ENCODE data around the gene SERPINB10.

SERPINB10 gene

GRCh38 chr18:63963615-63964256, 56.0 kb downstream of the SERPINB10 start:
- peak; percentile 74 for DNase-seq (ENCODE audit: low read depth)
- no peak for TF ChIP-seq MYC (IDR thresholded peaks at IDR 0.05; ENCODE audit: low read depth, low read length)
- peak; percentile 94 for TF ChIP-seq CTCF (IDR thresholded peaks at IDR 0.05; ENCODE audit: low read depth, low read length)
- no peak overlapping the region for H3K4me3 ChIP-seq (ENCODE audit: low read depth, low read length)

DNA sequence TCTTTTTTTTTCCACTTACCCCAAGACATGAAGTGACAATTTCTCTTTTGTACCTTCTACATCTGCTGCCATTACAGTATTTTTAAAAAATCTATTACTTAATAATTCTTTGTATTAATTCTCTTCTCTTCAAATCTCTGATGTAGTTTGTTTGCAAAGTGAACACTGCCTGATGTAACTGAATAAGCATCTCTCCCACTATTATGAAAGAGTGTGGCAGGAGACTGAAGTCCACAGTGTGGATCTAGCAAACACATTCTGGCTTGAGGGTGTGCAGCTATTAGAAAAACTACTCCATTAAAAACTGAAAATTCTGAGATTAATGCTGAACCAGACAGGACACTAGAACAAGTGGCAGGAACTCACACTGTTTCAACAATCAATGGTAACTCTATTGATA, 57.1 kb downstream of the SERPINB10 start:
- TF ChIP-seq POLR2A (IDR thresholded peaks at IDR 0.05; ENCODE audit: extremely low read depth, insufficient read length): no peak
- no peak for TF ChIP-seq MYC (IDR thresholded peaks at IDR 0.05; ENCODE audit: low read depth, low read length)
- TF ChIP-seq CTCF (IDR thresholded peaks at IDR 0.05; ENCODE audit: low read depth, low read length): no peak
- TF ChIP-seq, protein P1, sequence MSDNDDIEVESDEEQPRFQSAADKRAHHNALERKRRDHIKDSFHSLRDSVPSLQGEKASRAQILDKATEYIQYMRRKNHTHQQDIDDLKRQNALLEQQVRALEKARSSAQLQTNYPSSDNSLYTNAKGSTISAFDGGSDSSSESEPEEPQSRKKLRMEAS (IDR thresholded peaks at IDR 0.05; ENCODE audit: low read depth, low read length): no peak
- no peak overlapping the region for H3K4me3 ChIP-seq (ENCODE audit: low read depth, low read length)
- DNase-seq (ENCODE audit: low read depth): no peak

DNA sequence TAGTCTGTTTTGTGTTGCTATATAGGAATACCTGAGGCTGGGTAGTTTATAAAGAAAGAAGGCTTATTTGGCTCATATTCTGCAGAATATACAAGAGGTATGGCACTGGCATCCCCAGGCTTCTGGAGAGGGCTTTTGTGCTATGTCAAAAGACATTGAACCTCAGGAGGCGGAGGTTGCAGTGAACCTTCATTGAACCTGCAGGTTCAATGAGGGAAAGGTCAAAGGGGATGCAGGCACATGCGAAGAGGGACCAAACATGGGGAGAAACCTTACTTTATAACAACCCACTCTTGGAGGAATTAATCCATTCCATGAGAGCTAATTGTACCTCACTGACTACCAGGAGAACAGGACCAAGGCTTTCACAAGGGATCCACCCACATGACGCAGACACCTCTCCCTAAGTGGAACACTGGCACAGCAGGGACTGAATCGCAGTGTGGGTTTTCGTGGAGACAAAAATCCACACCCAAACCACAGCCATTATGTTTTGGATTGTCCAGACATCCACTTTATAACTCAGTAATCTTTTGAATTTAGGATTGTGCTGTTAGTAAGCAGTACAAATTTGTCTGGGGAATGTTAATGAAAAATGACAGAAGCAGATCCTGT, 58.1 kb downstream of the SERPINB10 start:
- no peak overlapping the region for H3K4me3 ChIP-seq (ENCODE audit: low read depth, low read length)
- TF ChIP-seq, protein P1 (IDR thresholded peaks at IDR 0.05; ENCODE audit: low read depth, low read length): no peak
- no peak for TF ChIP-seq POLR2A (IDR thresholded peaks at IDR 0.05; ENCODE audit: extremely low read depth, insufficient read length)
- no peak for TF ChIP-seq CTCF (IDR thresholded peaks at IDR 0.05; ENCODE audit: low read depth, low read length)
- no peak for TF ChIP-seq MYC (IDR thresholded peaks at IDR 0.05; ENCODE audit: low read depth, low read length)
- DNase-seq (ENCODE audit: low read depth): no peak

DNA sequence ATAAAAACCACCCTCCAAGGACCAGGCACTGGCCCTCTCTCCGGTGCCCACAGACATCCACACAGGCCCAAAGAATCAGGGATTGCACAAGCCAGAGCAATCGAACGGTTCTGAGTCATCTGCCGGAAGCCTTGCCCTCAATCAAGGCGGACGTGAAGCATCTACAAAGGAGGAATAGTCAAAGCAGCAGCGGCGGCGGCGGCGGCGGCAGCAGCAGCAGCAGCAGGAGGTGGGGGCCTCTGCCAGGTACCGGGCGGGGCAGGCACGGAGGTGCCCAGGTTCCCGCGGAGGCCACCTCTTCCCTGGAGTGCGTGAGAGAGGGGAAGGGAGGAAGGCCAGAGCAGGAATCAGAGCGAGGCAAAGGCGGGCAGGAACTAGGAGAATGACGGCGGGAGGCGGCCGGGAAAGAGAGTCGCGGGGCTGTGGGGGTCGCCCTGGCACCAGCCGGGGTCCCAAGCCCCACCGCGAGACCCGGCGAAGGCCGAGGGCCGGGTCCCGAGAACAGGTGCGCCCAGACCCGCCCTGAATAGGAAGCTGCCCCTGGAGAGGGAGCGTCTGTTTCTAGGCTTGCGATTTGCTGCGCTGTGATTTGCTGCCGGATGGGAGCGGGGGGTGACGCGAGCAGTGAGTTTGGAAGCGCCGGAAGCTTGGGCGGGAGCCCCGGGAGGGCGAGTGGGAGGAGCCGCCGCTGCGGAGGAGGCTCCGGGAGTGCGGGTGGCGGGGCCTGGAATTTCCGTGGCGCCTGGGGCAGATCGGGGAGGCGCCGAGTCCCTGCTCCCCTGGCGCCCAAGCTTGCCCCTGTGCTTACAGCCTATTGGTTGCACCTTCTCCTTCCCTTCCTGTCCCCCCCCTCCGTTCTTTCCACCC, 62.4 kb downstream of the SERPINB10 start, which contains the start of gene SERPINB8:
TSS of gene SERPINB8 (plus strand) at position 140 of the 867 bp plus-strand sequence. CDS start 8,228 bp downstream, outside the sequence.
- peak within 1 kb of the TSS; percentile 69 for H3K4me3 ChIP-seq (ENCODE audit: low read depth, low read length)
- DNase-seq (ENCODE audit: low read depth): peak; percentile 92
- TF ChIP-seq, protein P1 (IDR thresholded peaks at IDR 0.05; ENCODE audit: low read depth, low read length): no peak
- no peak for TF ChIP-seq MYC (IDR thresholded peaks at IDR 0.05; ENCODE audit: low read depth, low read length)
- peak; percentile 23 for TF ChIP-seq POLR2A (IDR thresholded peaks at IDR 0.05; ENCODE audit: extremely low read depth, insufficient read length)
- no peak for TF ChIP-seq CTCF (IDR thresholded peaks at IDR 0.05; ENCODE audit: low read depth, low read length)

DNA sequence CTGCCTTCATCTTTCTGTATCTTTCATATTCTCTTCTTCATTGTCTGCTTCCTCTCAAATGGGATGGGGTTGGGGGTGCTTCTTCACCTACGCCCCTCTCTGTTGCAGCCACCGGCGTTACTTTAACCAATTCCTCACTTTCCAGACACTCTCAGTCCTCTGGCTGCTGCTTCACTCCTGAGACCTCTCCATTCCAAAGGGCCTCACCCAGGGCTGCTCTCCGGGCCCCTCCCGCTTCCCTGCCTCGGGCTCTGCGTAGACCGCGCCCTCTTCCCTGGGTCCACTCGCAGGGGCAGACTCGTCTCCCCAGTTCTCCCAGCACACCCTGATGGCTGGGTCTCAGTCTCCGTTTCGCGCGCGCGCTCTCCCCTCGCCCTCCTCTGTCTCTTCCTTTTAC, 63.0 kb downstream of the SERPINB10 start:
- no peak for DNase-seq (ENCODE audit: low read depth)
- H3K4me3 ChIP-seq (ENCODE audit: low read depth, low read length): peak overlapping the region; percentile 69
- TF ChIP-seq, protein P1 (IDR thresholded peaks at IDR 0.05; ENCODE audit: low read depth, low read length): no peak
- TF ChIP-seq CTCF (IDR thresholded peaks at IDR 0.05; ENCODE audit: low read depth, low read length): no peak
- TF ChIP-seq POLR2A (IDR thresholded peaks at IDR 0.05; ENCODE audit: extremely low read depth, insufficient read length): no peak

Data from NB4 (cell line).